ENCODE data around the gene PWP2. TPM values are rescaled to one million over a fixed set of nuclear protein-coding genes. Genes with fewer than 3 reads are reported as not detected.
A peak's percentile ranks its signal among the peaks of the same experiment; 100 is the strongest.

Gene PWP2
- total and polyA plus RNA-seq, 4 experiments from 2014 or later: 0.35 to 28.2 (median 20.6) TPM

DNA sequence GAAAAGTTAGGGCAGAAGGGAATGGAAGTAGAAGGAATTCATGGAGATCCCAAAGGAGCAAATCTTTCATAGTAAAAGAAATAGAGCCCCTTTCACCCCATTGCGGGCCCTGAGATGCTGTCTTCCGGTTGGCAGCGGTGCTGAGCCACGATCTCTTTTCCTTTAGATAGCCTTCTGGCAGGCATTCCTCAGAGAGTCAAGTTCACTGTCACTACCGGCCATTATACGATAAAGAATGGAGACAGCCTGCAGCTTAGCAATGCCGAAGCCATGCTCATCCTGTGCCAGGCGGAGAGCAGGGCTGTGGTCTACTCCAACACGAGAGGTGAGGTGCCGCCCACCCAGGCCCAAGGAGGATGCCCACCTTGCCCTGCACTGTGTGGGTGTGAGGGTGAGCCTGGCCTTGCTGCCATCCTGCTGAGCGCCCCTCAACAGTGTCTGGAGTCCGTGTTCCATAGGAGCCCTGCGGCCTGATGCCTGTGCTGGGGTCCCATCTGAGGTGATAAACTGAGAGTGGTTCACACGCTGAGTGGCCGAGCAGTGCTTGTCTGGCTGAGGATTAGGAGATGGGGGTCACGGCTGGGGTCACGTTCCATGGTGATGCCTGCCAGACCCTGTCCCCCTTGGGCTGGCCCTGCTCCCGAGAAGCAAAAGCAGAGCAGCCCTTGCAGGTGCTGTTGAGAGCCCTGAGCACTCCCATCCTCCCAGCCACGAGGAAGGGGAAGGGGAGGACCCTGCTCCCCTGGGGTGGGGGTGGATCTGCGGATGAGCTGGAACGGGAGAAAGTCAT, 20.4 kb upstream of the PWP2 start:
- Mint-ChIP-seq H3K27me3 (no peaks in the 10 kb centered on the region), H3K4me3 (peak overlapping the region in 6 of 8 donors; percentile 28 to 82 (median 76)), H3K4me1 (peaks cover 65 to 90% (median 84%) of the 10 kb centered on the region in 4 donors), H3K9me3 (no peaks in the 10 kb centered on the region), H3K27ac (peak overlapping the region; percentile 89 to 98 (median 95)), H3K36me3 (peaks cover 65 to 75% of the 10 kb centered on the region in 2 donors)
- H3K9me3 ChIP-seq (ENCODE audit: control insufficient read depth in 1 of 2, low read length in 2 of 2): no peaks in the 10 kb centered on the region
- no peak overlapping the region for H3K4me3 ChIP-seq (ENCODE audit: low read length in 2 of 2)
- ChIA-PET POLR2A (ENCODE audit: partially characterized antibody) (interaction anchor here (1.2 to 4.5 kb wide), 3 partner anchors 8 to 74 kb away, joined by 3 to 63 read pairs (median 25); partner anchors contain the start of gene TRAPPC10), CTCF (ENCODE audit: partially characterized antibody) (no interaction called here)
- H3K27ac ChIP-seq (ENCODE audit: low read depth, low read length): peak overlapping the region; percentile 71
- intact Hi-C loops (cut with micrococcal nuclease): no loop called here
- no peaks in the 10 kb centered on the region for H3K27me3 ChIP-seq (ENCODE audit: insufficient read depth, low read length)
- H3K4me1 ChIP-seq (ENCODE audit: insufficient read depth, low read length): peaks cover 92% of the 10 kb centered on the region
- no peak for DNase-seq
- peaks cover 30% of the 10 kb centered on the region for H3K36me3 ChIP-seq (ENCODE audit: insufficient read depth, low read length)

DNA sequence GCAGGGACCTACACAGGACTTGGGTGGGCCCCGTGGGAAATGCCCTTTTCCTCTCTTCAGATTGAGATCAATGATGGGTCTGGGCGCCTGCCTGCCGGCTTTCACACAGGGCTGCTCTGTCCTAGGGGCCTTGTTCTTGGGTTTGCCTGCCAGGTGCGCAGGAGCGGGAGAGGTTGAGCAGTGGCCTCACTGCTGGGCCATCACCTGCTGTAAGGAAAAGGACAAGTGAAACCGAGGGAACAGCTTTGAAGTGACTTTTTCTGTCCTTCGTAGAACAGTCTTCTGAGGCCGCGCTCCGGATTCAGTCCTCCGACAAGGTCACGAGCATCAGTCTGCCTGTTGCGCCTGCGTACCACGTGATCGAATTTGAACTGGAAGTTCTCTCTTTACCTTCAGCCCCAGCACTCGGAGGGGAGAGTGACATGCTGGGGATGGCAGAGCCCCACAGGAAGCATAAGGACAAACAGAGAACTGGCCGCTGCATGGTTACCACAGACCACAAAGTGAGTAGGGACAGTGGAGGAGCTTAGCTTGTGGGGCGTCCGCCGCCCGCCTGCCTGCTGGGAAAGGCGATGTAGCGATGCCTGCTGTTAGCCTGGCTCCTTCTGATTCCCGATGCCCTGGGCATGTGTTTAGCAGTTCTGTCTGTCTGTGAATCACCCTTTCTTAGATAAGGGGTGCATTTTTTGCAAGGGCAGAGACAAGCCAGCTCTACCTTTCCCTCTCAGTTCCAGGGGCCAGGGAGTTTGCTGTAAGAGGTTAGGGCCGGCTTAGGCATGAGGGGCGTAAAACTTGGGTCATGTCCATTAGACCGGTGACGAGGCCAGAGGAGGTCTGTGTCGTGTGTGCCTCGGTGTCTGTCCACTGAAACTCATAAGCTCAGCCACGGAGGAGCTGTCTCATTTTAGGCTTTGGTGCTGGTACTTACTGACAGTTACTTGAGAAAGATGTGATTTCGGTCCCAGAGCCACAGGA, 19.5 kb upstream of the PWP2 start:
- POLR2A ChIA-PET (ENCODE audit: partially characterized antibody): interaction anchor here (0.7 to 4.1 kb wide), 3 partner anchors 10 to 74 kb away, joined by 3 to 25 read pairs (median 9); no protein-coding TSS in a partner anchor
- H3K27ac ChIP-seq (ENCODE audit: low read depth, low read length): peak overlapping the region; percentile 71
- intact Hi-C loops (cut with micrococcal nuclease): no loop called here

DNA sequence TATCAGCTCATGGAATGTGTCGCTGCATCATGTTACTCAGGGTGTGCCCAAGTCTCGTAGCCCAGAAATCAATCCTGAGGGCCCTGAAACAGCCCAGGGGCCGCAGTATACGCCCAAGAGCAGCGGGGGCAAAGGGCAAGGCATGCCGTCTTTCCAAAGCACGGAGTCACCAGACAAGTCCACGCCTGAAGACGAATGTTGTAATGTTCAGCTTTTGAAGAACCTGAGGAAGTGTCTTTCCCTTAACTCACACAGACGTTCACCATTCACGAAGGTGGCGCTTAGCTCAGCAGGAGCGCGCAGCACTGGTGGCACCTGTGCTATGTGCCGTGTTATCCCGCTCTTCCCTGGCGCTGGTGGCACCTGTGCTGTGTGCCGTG, 18.8 kb upstream of the PWP2 start:
- peaks cover 31% of the 10 kb centered on the region for H3K36me3 ChIP-seq (ENCODE audit: insufficient read depth, low read length)
- no peaks in the 10 kb centered on the region for H3K27me3 ChIP-seq (ENCODE audit: insufficient read depth, low read length)
- CTCF ChIA-PET (ENCODE audit: partially characterized antibody): no interaction called here
- DNase-seq: no peak
- no peaks in the 10 kb centered on the region for H3K9me3 ChIP-seq (ENCODE audit: control insufficient read depth in 1 of 2, low read length in 2 of 2)
- Mint-ChIP-seq H3K4me3 (peak overlapping the region in 6 of 8 donors; percentile 8 to 85 (median 77)), H3K9me3 (no peaks in the 10 kb centered on the region), H3K36me3 (peaks cover 59 to 71% of the 10 kb centered on the region in 2 donors), H3K27ac (peak overlapping the region; percentile 89 to 98 (median 93)), H3K27me3 (no peaks in the 10 kb centered on the region), H3K4me1 (peaks cover 52 to 82% (median 73%) of the 10 kb centered on the region in 4 donors)
- intact Hi-C loops (cut with micrococcal nuclease): no loop called here
- peak overlapping the region in 1 of 2 donors; percentile 39 for H3K4me3 ChIP-seq (ENCODE audit: low read length in 2 of 2)
- H3K27ac ChIP-seq (ENCODE audit: low read depth, low read length): peak overlapping the region; percentile 71
- POLR2A ChIA-PET (ENCODE audit: partially characterized antibody): interaction anchor here (0.7 to 4.1 kb wide), 4 partner anchors 11 to 74 kb away, joined by 3 to 25 read pairs (median 8); no protein-coding TSS in a partner anchor
- peaks cover 81% of the 10 kb centered on the region for H3K4me1 ChIP-seq (ENCODE audit: insufficient read depth, low read length)

More for the DNA sequence above, 19.5 kb upstream of the PWP2 start:
- CTCF ChIA-PET (ENCODE audit: partially characterized antibody): no interaction called here
- Mint-ChIP-seq H3K9me3 (no peaks in the 10 kb centered on the region), H3K4me3 (peak overlapping the region; percentile 8 to 82 (median 70)), H3K27me3 (no peaks in the 10 kb centered on the region), H3K36me3 (peaks cover 66 to 73% of the 10 kb centered on the region in 2 donors), H3K27ac (peak overlapping the region; percentile 89 to 98 (median 93)), H3K4me1 (peaks cover 59 to 88% (median 79%) of the 10 kb centered on the region in 4 donors)
- Histone ChIP-seq H3K4me1 (ENCODE audit: insufficient read depth, low read length) (peaks cover 88% of the 10 kb centered on the region), H3K4me3 (ENCODE audit: low read length in 2 of 2) (peak overlapping the region in 1 of 2 donors; percentile 39), H3K36me3 (ENCODE audit: insufficient read depth, low read length) (peaks cover 29% of the 10 kb centered on the region), H3K9me3 (ENCODE audit: control insufficient read depth in 1 of 2, low read length in 2 of 2) (no peaks in the 10 kb centered on the region), H3K27me3 (ENCODE audit: insufficient read depth, low read length) (no peaks in the 10 kb centered on the region)
- no peak for DNase-seq

GRCh38 chr21:44089001-44089911, 17.9 kb upstream of the PWP2 start:
- H3K4me1 Mint-ChIP-seq: peaks cover 50 to 78% (median 69%) of the 10 kb centered on the region in 4 donors
- Histone ChIP-seq H3K9me3 (ENCODE audit: control insufficient read depth in 1 of 2, low read length in 2 of 2) (no peaks in the 10 kb centered on the region), H3K27me3 (ENCODE audit: insufficient read depth, low read length) (no peaks in the 10 kb centered on the region), H3K27ac (ENCODE audit: low read depth, low read length) (peak overlapping the region; percentile 71), H3K36me3 (ENCODE audit: insufficient read depth, low read length) (peaks cover 39% of the 10 kb centered on the region), H3K4me3 (ENCODE audit: low read length in 2 of 2) (peak overlapping the region in 1 of 2 donors; percentile 39), H3K4me1 (ENCODE audit: insufficient read depth, low read length) (peaks cover 73% of the 10 kb centered on the region)
- H3K9me3 Mint-ChIP-seq: no peaks in the 10 kb centered on the region
- no peaks in the 10 kb centered on the region for H3K27me3 Mint-ChIP-seq
- peak overlapping the region; percentile 89 to 98 (median 95) for H3K27ac Mint-ChIP-seq
- peak; percentile 71 to 77 (median 72) for DNase-seq
- intact Hi-C loops (cut with micrococcal nuclease): no loop called here
- ChIA-PET POLR2A (ENCODE audit: partially characterized antibody) (interaction anchor here (0.6 to 4.1 kb wide), 10 partner anchors 11 to 78 kb away, joined by 3 to 25 read pairs (median 6); no protein-coding TSS in a partner anchor), CTCF (ENCODE audit: partially characterized antibody) (no interaction called here)
- H3K4me3 Mint-ChIP-seq: peak overlapping the region; percentile 58 to 85 (median 70)
- peaks cover 61 to 74% of the 10 kb centered on the region in 2 donors for H3K36me3 Mint-ChIP-seq

DNA sequence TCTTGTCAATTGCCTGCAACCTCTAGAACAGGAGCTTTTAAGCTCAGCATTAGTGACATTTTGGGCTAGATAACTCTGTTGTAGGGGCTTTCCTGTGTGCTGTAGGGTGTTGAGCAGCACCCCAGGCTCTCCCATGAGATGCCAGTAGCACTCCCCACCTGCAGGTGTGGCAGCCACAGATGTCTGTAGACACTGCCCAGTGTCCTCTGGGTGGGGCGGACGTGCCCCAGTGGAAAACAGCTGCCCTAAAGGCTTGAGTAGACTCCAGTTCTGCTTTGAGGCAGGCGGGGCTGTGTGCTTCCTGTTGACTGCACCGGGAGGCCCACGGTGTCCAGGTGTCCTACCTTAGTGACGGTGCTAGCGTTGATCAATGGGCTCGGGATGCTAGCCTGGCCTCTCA, 16.9 kb upstream of the PWP2 start:
- Histone ChIP-seq H3K27me3 (ENCODE audit: insufficient read depth, low read length) (no peaks in the 10 kb centered on the region), H3K9me3 (ENCODE audit: control insufficient read depth in 1 of 2, low read length in 2 of 2) (no peaks in the 10 kb centered on the region), H3K4me3 (ENCODE audit: low read length in 2 of 2) (peak overlapping the region; percentile 5 to 39), H3K27ac (ENCODE audit: low read depth, low read length) (peak overlapping the region; percentile 71), H3K36me3 (ENCODE audit: insufficient read depth, low read length) (peaks cover 43% of the 10 kb centered on the region), H3K4me1 (ENCODE audit: insufficient read depth, low read length) (peaks cover 62% of the 10 kb centered on the region)
- Mint-ChIP-seq H3K4me1 (peaks cover 45 to 72% (median 62%) of the 10 kb centered on the region in 4 donors), H3K27me3 (no peaks in the 10 kb centered on the region), H3K36me3 (peaks cover 58 to 70% of the 10 kb centered on the region in 2 donors), H3K9me3 (no peaks in the 10 kb centered on the region), H3K27ac (peak overlapping the region; percentile 89 to 98 (median 95)), H3K4me3 (peak overlapping the region in 7 of 8 donors; percentile 58 to 85 (median 75))
- CTCF ChIA-PET (ENCODE audit: partially characterized antibody): interaction anchor here (1.0 kb wide), 1 partner anchor 12 kb away, joined by 3 read pairs; no protein-coding TSS in a partner anchor
- intact Hi-C loops (cut with micrococcal nuclease): no loop called here
- peak in 1 of 5 donors; percentile 57 for DNase-seq
- POLR2A ChIA-PET (ENCODE audit: partially characterized antibody): interaction anchor here (2.0 to 4.1 kb wide), 2 partner anchors 13 to 27 kb away, joined by 8 to 25 read pairs; no protein-coding TSS in a partner anchor

GRCh38 chr21:44092211-44092610, 15.0 kb upstream of the PWP2 start:
- intact Hi-C loops (cut with micrococcal nuclease): no loop called here
- no peak overlapping the region for H3K27ac ChIP-seq (ENCODE audit: low read depth, low read length)
- H3K27me3 ChIP-seq (ENCODE audit: insufficient read depth, low read length): no peaks in the 10 kb centered on the region
- CTCF ChIA-PET (ENCODE audit: partially characterized antibody): no interaction called here
- peaks cover 43% of the 10 kb centered on the region for H3K4me1 ChIP-seq (ENCODE audit: insufficient read depth, low read length)
- H3K4me3 Mint-ChIP-seq: peak overlapping the region in 1 of 8 donors; percentile 14
- H3K4me3 ChIP-seq (ENCODE audit: low read length in 2 of 2): no peak overlapping the region
- H3K9me3 ChIP-seq (ENCODE audit: control insufficient read depth in 1 of 2, low read length in 2 of 2): no peaks in the 10 kb centered on the region
- POLR2A ChIA-PET (ENCODE audit: partially characterized antibody): interaction anchor here (1.1 to 1.5 kb wide), 4 partner anchors 8 to 78 kb away, joined by 3 to 4 read pairs (median 3); no protein-coding TSS in a partner anchor
- no peaks in the 10 kb centered on the region for H3K9me3 Mint-ChIP-seq
- H3K4me1 Mint-ChIP-seq: peaks cover 35 to 53% (median 45%) of the 10 kb centered on the region in 4 donors
- peak overlapping the region in 3 of 7 donors; percentile 22 to 81 (median 62) for H3K27ac Mint-ChIP-seq
- H3K36me3 Mint-ChIP-seq: peaks cover 49 to 58% of the 10 kb centered on the region in 2 donors
- H3K36me3 ChIP-seq (ENCODE audit: insufficient read depth, low read length): peaks cover 43% of the 10 kb centered on the region
- no peak for DNase-seq
- no peaks in the 10 kb centered on the region for H3K27me3 Mint-ChIP-seq
